Mesendoderm (in vitro differentiated cells): ENCODE data around the gene ZNF563.
"Not testable (repeated sequence)": the region's sequence is repeated elsewhere in the genome, so short reads cannot be mapped to it uniquely, and the experiment has no call there.

Experiments
- DNase-seq: peaks from one replicate; pipeline ENCODE4 v3.0.0; 2013
- H2AK5ac ChIP-seq: 2 replicates; pipeline ENCODE4 v1.6.1; 2013; ENCODE audit warnings: low read length, inconsistent platforms
- H2BK120ac ChIP-seq: 2 replicates; pipeline ENCODE4 v1.6.1; 2013; ENCODE audit warnings: low read depth, mild to moderate bottlenecking, low read length, moderate library complexity, mixed read lengths
- H2BK15ac ChIP-seq: replicated peaks from 2 replicates; pipeline ENCODE4 v1.6.1; 2013; ENCODE audit warnings: low read depth, mild to moderate bottlenecking, moderate library complexity
- H2BK5ac ChIP-seq: 2 replicates; pipeline ENCODE4 v1.6.1; 2013; ENCODE audit warnings: low read length, inconsistent platforms
- H3K18ac ChIP-seq: 2 replicates; pipeline ENCODE4 v1.6.1; 2013; ENCODE audit warnings: mild to moderate bottlenecking, low read length, mixed read lengths
- H3K23ac ChIP-seq: one replicate; pipeline ENCODE4 v1.6.1; 2013; ENCODE audit warnings: low read length
- H3K27ac ChIP-seq: 2 replicates; pipeline ENCODE4 v1.5.1; 2013; ENCODE audit warnings: low read depth, mild to moderate bottlenecking, inconsistent platforms, low read length, moderate library complexity
- H3K27me3 ChIP-seq: 2 replicates; pipeline ENCODE4 v1.6.1; 2013; ENCODE audit warnings: low read length, control low read depth, mild to moderate bottlenecking, inconsistent platforms; ENCODE audit not compliant: insufficient read depth, poor library complexity
- H3K36me3 ChIP-seq: 2 replicates; pipeline ENCODE4 v1.6.1; 2013; ENCODE audit warnings: low read length, inconsistent platforms; ENCODE audit not compliant: control insufficient read depth, insufficient read depth
- H3K4ac ChIP-seq: one replicate; pipeline ENCODE4 v1.6.1; 2013; ENCODE audit warnings: low read depth, mild to moderate bottlenecking, low read length, moderate library complexity
- H3K4me1 ChIP-seq: 2 replicates; pipeline ENCODE4 v1.6.1; 2013; ENCODE audit warnings: low read depth, low read length, inconsistent platforms; ENCODE audit not compliant: control insufficient read depth
- H3K4me2 ChIP-seq: 2 replicates; pipeline ENCODE4 v1.6.1; 2013; ENCODE audit warnings: low read length
- H3K4me3 ChIP-seq: 2 replicates; pipeline ENCODE4 v1.5.1; 2013; ENCODE audit warnings: mild to moderate bottlenecking, low read length
- H3K56ac ChIP-seq: one replicate; pipeline ENCODE4 v1.6.1; 2013; ENCODE audit warnings: low read length
- H3K79me1 ChIP-seq: 2 replicates; pipeline ENCODE4 v1.6.1; 2013; ENCODE audit warnings: low read length, inconsistent platforms
- H3K79me2 ChIP-seq: 2 replicates; pipeline ENCODE4 v1.6.1; 2013; ENCODE audit warnings: mild to moderate bottlenecking, low read length; ENCODE audit not compliant: control insufficient read depth, insufficient read depth
- H3K9ac ChIP-seq: 2 replicates; pipeline ENCODE4 v1.6.1; 2013; ENCODE audit warnings: low read length, inconsistent platforms
- H4K5ac ChIP-seq: one replicate; pipeline ENCODE4 v1.6.1; 2013; ENCODE audit warnings: low read length
- H4K8ac ChIP-seq: one replicate; pipeline ENCODE4 v1.6.1; 2013; ENCODE audit warnings: low read depth, mild to moderate bottlenecking, control low read depth, low read length, moderate library complexity
- WGBS: extraction: QIAGEN DNeasy Blood & Tissue Kit; methylation state at CpG from one replicate; pipeline ENCODE4 v1.1.7; 2013; ENCODE audit warnings: low lambda C conversion rate, missing lambda C conversion rate; ENCODE audit not compliant: insufficient coverage; ENCODE audit errors: extremely low coverage; 5-methylcytosine and 5-hydroxymethylcytosine counted together

The ZNF563 gene

DNA sequence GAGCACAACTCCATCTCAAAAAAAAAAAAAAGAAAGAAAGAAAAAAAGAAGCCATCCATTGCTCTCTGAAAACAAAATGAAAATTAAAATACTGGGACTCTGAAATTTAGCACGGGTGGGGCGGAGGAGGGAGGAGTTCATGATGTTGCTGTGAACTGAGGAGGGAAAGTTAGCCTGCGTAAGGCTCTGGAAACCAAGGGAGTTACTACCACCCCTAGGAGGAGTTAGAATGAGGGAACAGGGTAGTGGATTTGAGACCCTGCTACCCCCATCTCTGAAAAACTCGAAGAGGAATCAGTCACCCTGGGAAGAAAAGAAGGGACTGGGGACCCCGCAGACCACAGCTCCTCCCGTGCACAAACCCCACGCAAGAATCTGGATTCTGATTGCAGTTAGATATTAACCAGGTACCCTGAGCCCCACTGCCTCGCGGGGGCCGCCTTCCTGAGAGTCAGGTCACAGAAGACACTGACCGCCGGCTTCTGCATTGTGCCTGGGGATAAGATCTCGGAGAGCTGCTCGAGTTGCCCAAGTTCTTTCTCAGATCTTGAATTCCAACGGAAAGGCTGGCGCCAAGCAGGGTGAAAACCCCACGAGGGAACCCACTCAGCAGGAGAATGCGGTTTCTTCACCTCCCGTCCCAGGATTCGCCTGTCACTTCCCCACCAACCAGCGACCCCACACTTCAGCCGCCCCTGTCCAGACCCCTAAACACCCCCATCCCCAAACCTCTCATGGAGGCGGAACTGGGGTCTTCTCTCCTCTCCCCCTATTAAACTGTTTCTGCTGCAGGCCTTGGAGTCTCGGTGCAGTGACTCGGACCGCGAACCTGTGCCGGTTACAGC lies 31.2 kb upstream of the ZNF563 start:
- Histone ChIP-seq H3K4me2 (peak overlapping the region; percentile 88), H3K4me1 (no peaks in the 10 kb centered on the region), H3K4ac (no peak overlapping the region), H4K8ac (no peak overlapping the region), H4K5ac (no peak overlapping the region), H3K4me3 (peak overlapping the region; percentile 44), H3K56ac (peak overlapping the region; percentile 90), H3K9ac (peak overlapping the region; percentile 80), H3K36me3 (no peaks in the 10 kb centered on the region), H2BK15ac (no peak overlapping the region), H3K79me1 (no peaks in the 10 kb centered on the region), H3K23ac (no peak overlapping the region), H3K27ac (no peak overlapping the region), H3K79me2 (no peaks in the 10 kb centered on the region), H2BK120ac (no peak overlapping the region), H2AK5ac (no peak overlapping the region), H2BK5ac (no peak overlapping the region), H3K18ac (no peak overlapping the region), H3K27me3 (peaks cover 2% of the 10 kb centered on the region)
- peak; percentile 17 for DNase-seq
- WGBS = no CpG with 5 or more reads among the region's 28 CpGs

GRCh38 chr19:12362236-12362635 lies 28.8 kb upstream of the ZNF563 start:
- H3K9ac ChIP-seq, H3K4me3 ChIP-seq, H3K18ac ChIP-seq, H4K8ac ChIP-seq, H2BK15ac ChIP-seq, H3K56ac ChIP-seq, H3K79me2 ChIP-seq, H2AK5ac ChIP-seq, H3K4ac ChIP-seq, H2BK120ac ChIP-seq, H3K4me1 ChIP-seq, H3K23ac ChIP-seq, DNase-seq, H3K36me3 ChIP-seq, H4K5ac ChIP-seq, H3K4me2 ChIP-seq, H3K79me1 ChIP-seq, H3K27me3 ChIP-seq, H3K27ac ChIP-seq, H2BK5ac ChIP-seq: not testable (repeated sequence)
- no CpG with 5 or more reads among the region's 30 CpGs for WGBS

- no peaks in the 10 kb centered on the region for H3K79me1 ChIP-seq
- no peaks in the 10 kb centered on the region for H3K79me2 ChIP-seq
- WGBS = no CpG with 5 or more reads among the region's 4 CpGs
- no peak overlapping the region for H3K27ac ChIP-seq
- no peaks in the 10 kb centered on the region for H3K4me1 ChIP-seq
- no peaks in the 10 kb centered on the region for H3K27me3 ChIP-seq
- peaks cover 2% of the 10 kb centered on the region for H3K36me3 ChIP-seq
- no peak overlapping the region for H4K8ac ChIP-seq
- DNase-seq = no peak
- H3K18ac ChIP-seq = no peak overlapping the region
- no peak overlapping the region for H2AK5ac ChIP-seq
- no peak overlapping the region for H2BK5ac ChIP-seq
- H3K4me2 ChIP-seq = no peak overlapping the region
- H4K5ac ChIP-seq = no peak overlapping the region
- H3K9ac ChIP-seq = no peak overlapping the region
- H3K23ac ChIP-seq = no peak overlapping the region
- no peak overlapping the region for H2BK15ac ChIP-seq
- H3K4me3 ChIP-seq = no peak overlapping the region
- no peak overlapping the region for H3K56ac ChIP-seq
- H2BK120ac ChIP-seq = no peak overlapping the region
- no peak overlapping the region for H3K4ac ChIP-seq
Observed at GRCh38 chr19:12353375-12353774, 19.9 kb upstream of the ZNF563 start.

GRCh38 chr19:12350890-12351197 lies 17.4 kb upstream of the ZNF563 start:
- no peak for DNase-seq
- Histone ChIP-seq H4K8ac (no peak overlapping the region), H3K56ac (no peak overlapping the region), H2BK120ac (no peak overlapping the region), H2AK5ac (no peak overlapping the region), H3K9ac (no peak overlapping the region), H3K79me1 (no peaks in the 10 kb centered on the region), H2BK15ac (no peak overlapping the region), H3K4me3 (peak overlapping the region; percentile 0), H2BK5ac (no peak overlapping the region), H3K23ac (no peak overlapping the region), H4K5ac (no peak overlapping the region), H3K18ac (no peak overlapping the region), H3K79me2 (no peaks in the 10 kb centered on the region), H3K27ac (no peak overlapping the region), H3K4ac (no peak overlapping the region), H3K27me3 (no peaks in the 10 kb centered on the region), H3K4me2 (no peak overlapping the region), H3K4me1 (no peaks in the 10 kb centered on the region), H3K36me3 (peaks cover 2% of the 10 kb centered on the region)
- no CpG with 5 or more reads among the region's 5 CpGs for WGBS

DNA sequence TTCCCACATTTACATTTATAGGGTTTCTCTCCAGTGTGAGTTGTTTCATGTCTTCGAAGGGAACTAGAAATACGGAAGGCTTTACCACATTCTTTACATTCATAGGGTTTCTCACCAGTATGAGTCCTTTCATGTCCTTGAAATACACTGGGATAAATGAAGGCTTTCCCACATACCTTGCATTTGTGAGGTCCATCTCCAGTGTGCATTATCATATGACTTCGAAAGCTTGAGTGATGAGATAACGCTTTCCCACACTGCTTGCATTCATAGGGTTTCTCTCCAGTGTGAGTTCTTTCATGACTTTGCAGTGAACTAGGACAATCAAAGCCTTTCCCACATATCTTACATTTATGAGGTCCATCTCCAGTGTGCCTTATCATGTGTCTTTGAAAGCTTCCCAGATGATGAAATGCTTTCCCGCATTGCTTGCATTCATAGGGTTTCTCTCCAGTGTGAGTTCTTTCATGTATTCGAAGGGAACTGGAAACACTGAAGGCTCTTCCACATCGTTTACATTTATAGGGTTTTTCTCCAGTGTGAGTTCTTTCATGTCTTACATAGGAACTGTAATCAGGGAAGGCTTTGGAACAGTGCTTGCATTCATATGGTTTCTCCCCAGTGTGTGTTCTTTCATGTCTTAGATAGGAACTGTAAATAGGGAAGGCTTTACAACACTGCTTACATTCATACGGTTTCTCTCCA lies 16.9 kb upstream of the ZNF563 start:
- H4K8ac ChIP-seq = no peak overlapping the region
- no peaks in the 10 kb centered on the region for H3K4me1 ChIP-seq
- H4K5ac ChIP-seq = no peak overlapping the region
- no peak overlapping the region for H3K56ac ChIP-seq
- no peak overlapping the region for H3K4me2 ChIP-seq
- H3K9ac ChIP-seq = no peak overlapping the region
- no peak overlapping the region for H2BK15ac ChIP-seq
- DNase-seq = no peak
- no peaks in the 10 kb centered on the region for H3K79me1 ChIP-seq
- no peak overlapping the region for H3K23ac ChIP-seq
- no peak overlapping the region for H2BK120ac ChIP-seq
- WGBS = no CpG with 5 or more reads among the region's 8 CpGs
- no peaks in the 10 kb centered on the region for H3K79me2 ChIP-seq
- H2AK5ac ChIP-seq = no peak overlapping the region
- H3K36me3 ChIP-seq = peaks cover 2% of the 10 kb centered on the region
- no peaks in the 10 kb centered on the region for H3K27me3 ChIP-seq
- no peak overlapping the region for H2BK5ac ChIP-seq
- no peak overlapping the region for H3K4ac ChIP-seq
- no peak overlapping the region for H3K18ac ChIP-seq
- no peak overlapping the region for H3K27ac ChIP-seq
- peak overlapping the region; percentile 0 for H3K4me3 ChIP-seq
